RWPE1 (cell line): ENCODE results near the gene B9D1.

Experiments used
- CTCF ChIA-PET: fragments of 350-600 bp; sonication (Branson Sonifier 250); formaldehyde crosslinking; extraction: SDS; loops from one replicate; lab custom pipeline; 2021; lab: Yijun Ruan, JAX
- POLR2A ChIA-PET: fragments of 400-600 bp; formaldehyde crosslinking; extraction: SDS; loops from one replicate; lab custom pipeline; 2020; ENCODE audit warnings: antibody characterized with exemption; ENCODE audit not compliant: low non-redundant PET; lab: Yijun Ruan, JAX
- DNase-seq: peaks from one replicate; pipeline ENCODE4 v3.0.0; 2012; ENCODE audit warnings: low spot score
- H3K27ac ChIP-seq: fragments of 450-650 bp; 2 replicates; pipeline ENCODE4 v1.5.1; 2017
- CTCF ChIP-seq: fragments of 450-650 bp; conservative IDR thresholded peaks from 2 replicates; pipeline ENCODE4 v1.5.1; 2017; ENCODE audit warnings: low read depth, mild to moderate bottlenecking

Gene B9D1

GRCh38 chr17:19371259-19372010 lies 8.9 kb upstream of the B9D1 start:
- ChIA-PET POLR2A (no interaction called here), CTCF (no interaction called here)
- no peak for TF ChIP-seq CTCF
- H3K27ac ChIP-seq, result no peak overlapping the region
- no peak for DNase-seq

GRCh38 chr17:19370493-19370960 lies 8.0 kb upstream of the B9D1 start:
- CTCF ChIA-PET, result interaction anchor here (0.5 to 0.7 kb wide), 3 partner anchors 8 to 751 kb away, joined by 3 to 4 read pairs (median 3); partner anchors contain the start of gene MAPK7
- peak overlapping the region; percentile 51 for H3K27ac ChIP-seq
- DNase-seq, result no peak
- POLR2A ChIA-PET, result no interaction called here
- no peak for TF ChIP-seq CTCF

- CTCF ChIA-PET, result interaction anchor here (0.5 to 0.7 kb wide), 3 partner anchors 8 to 751 kb away, joined by 3 to 4 read pairs (median 3); partner anchors contain the start of gene MAPK7
- no peak for DNase-seq
- POLR2A ChIA-PET, result no interaction called here
- H3K27ac ChIP-seq, result peak overlapping the region; percentile 51
- TF ChIP-seq CTCF, result no peak
These were observed 7.4 kb upstream of the B9D1 start for GRCh38 chr17:19369846-19370492.

GRCh38 chr17:19369107-19369778 lies 6.7 kb upstream of the B9D1 start:
- TF ChIP-seq CTCF, result no peak
- no peak for DNase-seq
- H3K27ac ChIP-seq, result peak overlapping the region; percentile 51; the same call in 1 of the 2 replicates
- CTCF ChIA-PET, result interaction anchor here (0.9 kb wide), 1 partner anchor 15 kb away, joined by 6 read pairs; no protein-coding TSS in a partner anchor
- POLR2A ChIA-PET, result no interaction called here

- CTCF ChIA-PET, result interaction anchor here (0.9 kb wide), 1 partner anchor 16 kb away, joined by 6 read pairs; no protein-coding TSS in a partner anchor
- DNase-seq, result no peak
- no peak overlapping the region for H3K27ac ChIP-seq
- POLR2A ChIA-PET, result no interaction called here
- TF ChIP-seq CTCF, result no peak
These were observed 5.7 kb upstream of the B9D1 start for GRCh38 chr17:19368229-19368628.

- POLR2A ChIA-PET, result no interaction called here
- CTCF ChIA-PET, result no interaction called here
- TF ChIP-seq CTCF, result no peak
- DNase-seq, result no peak
- H3K27ac ChIP-seq, result no peak overlapping the region
These were observed 4.1 kb upstream of the B9D1 start for GRCh38 chr17:19366637-19366972.
